SK-N-MC (cell line): ENCODE measurements around the gene LRIG3.
A peak's percentile ranks its signal among the peaks of the same experiment; 100 is the strongest.

Source experiments
- EZH2 ChIP-seq: fragments of 200-600 bp; sonication (generic); IDR thresholded peaks from one replicate; pipeline ENCODE4 v1.6.1; 2017; ENCODE audit warnings: antibody characterized with exemption
- FOXP2 ChIP-seq: optimal IDR thresholded peaks from 2 replicates; pipeline ENCODE3; 2011; ENCODE audit warnings: mild to moderate bottlenecking, moderate library complexity; ENCODE audit not compliant: insufficient read depth; ENCODE audit errors: extremely low read length, control extremely low read depth
- POLR2AphosphoS5 ChIP-seq: IDR thresholded peaks from 2 replicates; pipeline ENCODE4 v1.6.1; 2012; ENCODE audit warnings: mild to moderate bottlenecking, low read depth, low read length, borderline replicate concordance

DNA sequence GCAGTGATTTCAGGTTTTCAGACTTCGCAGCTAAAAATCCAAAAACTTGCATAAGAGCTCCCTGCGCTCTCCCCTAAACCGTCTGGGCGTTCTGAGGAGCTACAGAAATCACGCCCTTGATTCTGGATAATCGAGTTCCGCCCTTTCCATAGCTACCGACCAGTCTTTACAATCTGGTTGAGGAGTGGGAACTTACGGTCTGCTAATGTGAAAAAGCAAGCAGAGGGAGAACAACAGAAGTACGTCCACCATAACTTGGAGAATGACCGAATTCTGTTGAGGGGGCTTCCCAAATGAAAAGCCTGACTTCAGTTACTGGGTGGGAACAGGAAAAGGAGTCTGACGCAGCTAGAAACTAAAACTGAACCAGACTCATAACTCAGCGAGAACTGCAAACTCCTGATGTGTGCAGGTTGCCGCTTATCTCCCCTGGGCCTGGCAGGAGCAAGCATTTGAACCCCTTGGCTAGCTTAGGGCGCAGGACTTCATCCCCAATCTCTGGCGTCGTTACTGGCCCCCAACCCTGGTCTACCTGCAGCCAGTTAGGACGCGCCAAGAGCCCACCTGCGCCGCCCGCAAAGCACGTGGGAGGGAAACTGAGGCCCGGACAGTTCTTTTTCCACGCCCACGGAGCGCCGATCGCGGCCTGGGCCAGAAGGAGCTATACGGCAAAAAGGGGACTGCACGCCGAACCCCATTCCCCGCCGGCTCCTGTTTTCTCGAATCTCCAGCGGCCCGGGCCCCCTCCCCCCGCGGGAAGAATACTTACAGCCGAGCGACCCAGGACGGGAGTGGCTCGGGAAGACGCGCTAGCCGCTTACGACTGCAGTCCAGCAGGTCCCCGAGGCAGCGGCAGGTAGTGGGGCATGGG, 838 bp downstream of the LRIG3 start:
- TF ChIP-seq EZH2 (no peak), POLR2AphosphoS5 (peak; percentile 25; the same call in 1 of the 2 replicates), FOXP2 (no peak)
